OCI-LY7 (cell line): Measurements from ENCODE around the gene CD59. TPM values are rescaled to one million over a fixed set of nuclear protein-coding genes. Genes with fewer than 3 reads are reported as not detected.

Source experiments
- total RNA-seq, 2 experiments: library from RNA; depleted of rRNA in 1 of 2; stranded (reverse); fragments of >200 nt in 1 of 2; shearing (Covaris generic) in 1 of 2; gene quantifications; 2 replicates each; pipeline ENCODE4 v1.2.3, GENCODE V29; 2014 to 2022

The CD59 gene
- total RNA-seq, 2 experiments from 2014 or later: 20.2 to 35.5 TPM

Other genes starting within 250 kb of the CD59 start
- gene C11orf91, start 35.6 kb downstream of the CD59 start, total RNA-seq (2014; rRNA removed; shearing (Covaris generic)): not detected in 2 replicates
- not detected in 2 replicates for gene C11orf91, start 35.6 kb downstream of the CD59 start, total RNA-seq (2022)
- 11.6 and 12.1 TPM in 2 replicates for gene FBXO3, start 38.1 kb upstream of the CD59 start, total RNA-seq (2014; rRNA removed; shearing (Covaris generic))
- 19.2 and 21.3 TPM in 2 replicates for gene FBXO3, start 38.1 kb upstream of the CD59 start, total RNA-seq (2022)
- not detected in 2 replicates for gene LMO2, start 155.7 kb upstream of the CD59 start, total RNA-seq (2014; rRNA removed; shearing (Covaris generic))
- gene LMO2, start 155.7 kb upstream of the CD59 start, total RNA-seq (2022): 0.89 and 2.0 TPM in 2 replicates